ENCODE results near the gene TARDBP.
"Not testable (repeated sequence)": the region's sequence is repeated elsewhere in the genome, so short reads cannot be mapped to it uniquely, and the experiment has no call there.

Gene TARDBP

DNA sequence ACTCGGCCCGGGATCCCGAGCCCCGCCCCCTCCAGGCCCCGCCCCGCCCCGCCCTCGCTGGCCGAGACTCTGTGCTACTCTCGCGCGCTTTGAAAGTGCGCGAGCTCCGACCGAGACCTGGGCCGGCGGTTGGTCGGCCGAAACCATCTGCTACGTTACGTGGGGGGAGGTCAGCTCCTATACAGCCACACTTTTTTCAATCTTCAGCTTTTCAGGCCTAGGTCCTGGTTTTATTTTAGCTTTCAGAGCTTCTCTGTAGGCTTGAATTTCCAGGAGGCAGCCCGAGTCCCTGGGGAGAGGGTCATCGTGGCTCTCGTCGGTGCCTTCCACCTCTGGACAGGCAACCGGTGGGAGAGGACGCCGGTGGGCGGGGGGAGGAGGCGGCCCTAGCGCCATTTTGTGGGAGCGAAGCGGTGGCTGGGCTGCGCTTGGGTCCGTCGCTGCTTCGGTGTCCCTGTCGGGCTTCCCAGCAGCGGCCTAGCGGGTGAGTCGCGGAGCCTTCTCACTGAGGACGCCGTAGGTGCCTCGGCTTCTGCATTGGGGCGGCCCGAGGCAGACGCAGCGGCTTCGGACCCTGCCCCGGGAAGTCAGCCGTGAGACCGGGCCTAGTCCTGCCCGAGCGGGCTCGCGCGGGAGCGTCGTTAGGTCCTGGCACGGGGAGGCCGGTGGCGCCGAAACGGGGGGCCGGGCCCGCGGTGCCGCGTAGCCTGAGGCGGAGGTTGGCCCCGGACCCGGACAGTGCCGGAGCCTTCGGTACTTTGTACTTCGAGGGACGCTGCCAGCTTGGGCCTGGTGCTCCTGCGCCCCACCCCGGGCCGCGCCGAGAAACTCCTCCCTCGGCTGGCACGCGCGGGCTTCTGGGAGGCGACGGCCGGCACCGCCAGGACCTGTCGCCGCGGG lies at the start of gene TARDBP:
TARDBP (plus strand) TSS at position 395 of the 900 bp plus-strand sequence. CDS start 1,074 bp downstream, outside the sequence.
- DNase-seq: peak; percentile 91

DNA sequence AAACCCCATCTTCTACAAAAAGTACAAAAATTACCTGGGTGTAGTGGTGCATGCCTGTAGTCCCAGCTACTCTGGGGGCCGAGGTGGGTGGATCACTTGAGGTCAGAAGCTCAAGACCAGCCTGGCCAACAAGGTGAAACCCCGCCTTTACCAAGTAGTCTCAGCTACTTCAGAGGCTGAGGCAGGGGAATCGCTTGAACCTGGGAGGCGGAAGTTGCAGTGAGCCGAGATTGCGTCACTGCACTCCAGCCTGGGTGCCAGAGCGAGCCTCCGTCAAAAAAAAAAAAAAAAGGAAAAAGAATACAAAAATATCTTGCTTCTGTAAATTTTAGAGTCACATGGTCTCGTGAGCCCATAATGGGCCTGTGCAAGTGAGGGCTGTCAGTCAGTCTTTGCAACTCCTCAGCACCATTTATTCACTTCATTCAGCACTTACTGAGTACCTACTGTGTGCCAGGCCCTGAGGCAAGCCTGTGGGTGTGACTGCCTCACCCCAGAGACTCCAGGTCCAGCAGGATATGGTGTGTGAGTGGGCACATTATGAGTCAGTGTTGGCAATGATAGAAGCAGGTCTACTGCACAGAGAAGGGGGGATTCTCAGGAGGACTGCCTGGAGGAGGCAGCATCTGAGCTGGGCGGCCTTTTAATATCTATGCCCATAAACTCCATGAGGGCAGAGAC lies 46.8 kb upstream of the TARDBP start:
- DNase-seq: peak; percentile 7

DNA sequence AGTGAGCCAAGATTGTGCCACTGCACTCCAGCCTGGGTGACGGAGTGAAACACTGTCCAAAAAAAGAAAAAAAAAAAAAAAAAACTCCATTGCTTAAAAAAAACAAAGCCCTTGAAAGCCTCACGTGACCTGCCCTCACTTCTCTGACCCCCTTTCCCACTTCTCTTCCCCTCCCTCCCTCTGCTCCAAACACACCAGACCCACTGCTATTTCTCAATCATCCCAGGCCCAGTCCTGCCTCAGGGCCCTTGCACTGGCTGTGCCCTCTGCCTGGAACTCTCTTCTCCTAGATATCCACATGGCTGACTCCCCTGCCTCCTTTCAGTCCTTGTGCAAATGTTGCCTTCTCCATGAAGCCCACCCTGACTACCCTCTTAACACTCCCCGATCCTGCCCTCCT lies 45.4 kb upstream of the TARDBP start:
- DNase-seq: no peak

DNA sequence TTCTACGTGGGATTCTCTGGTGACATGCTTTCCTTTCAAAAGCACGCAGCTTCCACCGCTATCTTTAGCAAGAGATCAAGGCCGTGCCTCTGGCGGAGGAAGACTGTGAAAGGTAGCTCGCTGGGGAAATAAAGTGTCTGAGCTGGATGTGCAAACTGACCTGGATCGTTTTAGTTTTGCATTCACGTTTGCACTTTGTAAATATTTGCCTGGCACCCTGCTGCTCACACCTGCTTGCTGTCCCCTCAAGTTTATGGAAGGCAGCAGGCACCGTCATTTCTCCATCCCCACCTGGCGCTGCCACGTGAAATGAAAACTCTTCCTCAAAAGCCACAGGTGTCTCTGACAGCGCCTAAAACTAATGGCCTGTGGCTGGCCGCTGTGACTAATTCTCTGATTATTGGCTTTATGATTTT lies 44.0 kb upstream of the TARDBP start:
- DNase-seq: no peak

DNA sequence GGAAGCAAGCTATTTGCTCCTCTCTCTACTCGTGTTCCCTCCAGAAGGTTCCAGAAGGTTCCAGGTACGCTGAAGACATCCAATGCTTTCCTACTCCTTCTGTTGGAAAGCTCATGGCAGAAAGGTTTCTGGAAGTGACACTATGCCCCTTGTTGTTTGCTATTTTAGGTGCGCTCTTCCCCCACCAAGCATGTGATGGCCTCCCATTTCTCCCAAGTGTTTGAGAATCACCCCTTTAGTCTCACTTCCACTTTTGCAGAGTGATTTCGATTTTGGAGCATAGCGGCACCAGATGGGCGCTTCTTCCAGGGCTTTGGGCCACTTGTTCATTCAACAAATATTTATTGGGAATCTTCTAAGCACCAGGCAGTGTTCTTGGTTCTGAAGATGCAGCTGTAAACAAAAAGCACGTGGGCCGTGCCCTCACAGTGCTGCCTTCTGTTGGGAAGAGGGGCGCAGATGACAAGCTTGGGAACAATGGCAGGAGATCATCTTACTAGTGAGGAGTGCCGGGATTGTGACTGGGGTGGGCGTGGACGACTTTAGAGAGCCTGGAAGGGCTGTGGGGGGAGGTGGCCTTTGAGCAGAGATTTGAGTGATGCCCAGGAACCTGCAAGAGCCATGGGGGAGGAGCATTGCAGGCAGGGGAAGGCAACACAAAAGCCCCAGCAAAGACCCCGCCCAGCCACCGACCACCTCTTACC lies 43.0 kb upstream of the TARDBP start:
- DNase-seq: no peak

DNA sequence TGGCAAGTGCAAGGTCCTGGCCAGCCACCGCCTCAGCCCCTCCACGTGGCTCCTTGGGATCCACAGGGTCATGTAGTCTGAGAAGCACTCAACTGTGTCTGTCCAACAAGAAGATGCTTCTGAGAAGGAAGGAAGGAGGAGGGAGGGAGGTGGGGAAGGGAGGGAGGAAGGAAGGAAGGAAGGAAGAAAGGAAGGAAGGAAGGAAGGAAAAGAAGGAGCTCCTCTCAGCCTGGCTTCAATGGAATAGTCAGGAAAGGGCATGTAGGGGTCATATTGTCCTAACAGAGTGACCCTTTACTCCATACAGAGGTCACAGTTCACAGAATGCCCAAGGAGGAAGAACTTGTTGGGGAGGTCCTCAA lies 42.5 kb upstream of the TARDBP start:
- no peak for DNase-seq

DNA sequence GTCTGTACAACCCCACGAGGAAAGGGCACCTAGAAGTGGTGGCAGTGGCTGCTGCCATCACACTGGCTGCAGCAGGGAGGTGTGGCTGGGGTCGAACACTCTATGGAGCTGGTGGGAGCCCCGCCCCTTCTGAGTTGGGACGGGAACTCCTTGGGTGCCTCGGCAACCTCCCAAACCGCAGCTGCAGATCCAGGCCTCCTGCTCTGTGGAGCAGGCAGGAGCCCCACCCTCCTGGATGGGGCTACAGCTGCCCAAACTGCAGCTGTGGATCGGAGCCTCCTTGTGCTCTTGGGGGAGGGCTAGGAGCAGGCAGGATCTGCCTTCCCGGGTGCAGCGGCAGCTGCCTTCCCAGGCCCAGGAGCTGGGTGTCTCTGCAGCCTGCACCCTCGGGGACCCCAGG lies 38.9 kb upstream of the TARDBP start:
- no peak for DNase-seq

DNA sequence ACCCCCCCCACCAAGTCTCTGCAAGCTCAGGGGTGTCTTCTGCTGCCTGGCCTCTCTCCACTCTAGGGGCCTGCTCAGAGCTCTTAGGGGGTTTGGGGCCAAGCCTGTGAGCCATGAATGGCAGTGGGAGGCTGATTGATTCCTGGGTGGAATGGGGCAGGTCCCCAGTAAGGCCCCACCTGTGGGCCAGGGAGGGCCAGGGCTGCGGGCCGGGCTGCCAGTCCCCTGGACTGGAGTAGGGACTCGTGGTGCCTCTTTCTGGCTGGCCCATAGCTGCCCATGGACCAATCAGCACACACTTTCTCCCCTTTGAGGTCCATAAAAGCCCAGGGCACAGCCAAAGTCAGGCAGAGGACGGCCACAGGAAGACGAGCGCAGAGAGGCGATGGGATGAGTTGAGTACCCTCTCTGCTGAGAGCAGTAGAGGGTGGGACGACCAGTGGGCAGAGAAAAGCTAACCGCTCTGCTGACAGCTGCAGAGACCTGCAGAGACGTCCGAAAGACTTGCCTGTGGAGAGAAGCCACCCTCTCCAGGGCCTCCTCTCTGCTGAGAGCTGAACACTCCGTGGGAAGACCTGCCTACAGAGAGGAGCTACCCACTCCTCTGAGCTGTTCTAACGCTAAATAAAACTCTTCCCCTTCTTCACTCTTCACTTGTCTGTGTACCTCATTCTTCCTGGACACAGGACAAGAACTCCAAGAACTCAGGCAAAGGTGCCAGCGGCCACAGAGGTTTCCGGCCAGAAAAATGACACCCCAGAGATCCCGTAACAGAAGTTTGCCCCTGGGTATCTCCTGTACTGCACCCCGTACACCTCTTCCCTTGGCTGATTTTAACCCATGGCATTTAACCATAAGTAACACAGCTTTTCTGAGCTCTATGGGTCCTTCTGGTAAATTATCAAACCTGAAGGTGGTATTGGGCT lies 38.2 kb upstream of the TARDBP start:
- DNase-seq: no peak

- DNase-seq: no peak
These were observed 36.7 kb upstream of the TARDBP start for GRCh38 chr1:10975567-10976326.

DNA sequence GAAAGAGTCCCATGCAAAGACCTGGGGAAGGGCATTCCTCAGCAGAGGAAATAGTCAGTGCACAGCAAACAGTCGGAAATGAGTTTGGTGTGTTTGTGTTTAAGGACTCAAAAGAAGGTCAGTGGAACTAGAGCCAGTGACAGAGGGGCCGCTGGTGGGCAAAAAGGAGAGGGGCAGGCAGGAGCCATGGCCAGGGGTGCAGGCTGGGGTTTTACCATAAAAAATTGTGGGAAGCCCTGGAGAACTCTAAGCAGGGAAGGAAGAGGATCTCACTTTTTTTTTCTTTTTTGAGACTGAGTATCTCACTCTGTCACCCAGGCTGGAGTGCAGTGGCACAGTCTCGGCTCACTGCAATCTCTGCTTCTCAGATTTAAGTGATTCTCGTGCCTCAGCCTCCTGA lies 33.7 kb upstream of the TARDBP start:
- DNase-seq: no peak

DNA sequence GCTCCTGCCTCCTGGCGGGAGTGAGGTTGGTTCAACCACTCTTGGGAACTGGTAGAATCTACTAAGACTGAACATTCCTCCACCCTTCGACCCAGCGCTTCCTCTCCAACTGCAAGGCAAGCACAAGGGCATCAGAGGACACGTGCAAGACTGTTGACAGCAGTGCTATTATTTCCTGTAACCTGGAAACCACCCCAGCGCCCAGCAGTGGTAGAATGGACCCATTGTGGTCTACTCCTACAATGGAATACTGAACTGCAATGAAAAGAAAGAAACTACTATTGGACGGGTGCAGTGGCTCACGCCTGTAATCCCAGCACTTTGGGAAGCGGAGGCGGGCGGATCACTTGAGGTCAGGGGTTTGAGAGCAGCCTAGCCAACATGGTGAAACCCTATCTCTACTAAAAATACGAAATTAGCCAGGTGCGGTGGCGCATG lies 33.0 kb upstream of the TARDBP start:
- DNase-seq: no peak

DNA sequence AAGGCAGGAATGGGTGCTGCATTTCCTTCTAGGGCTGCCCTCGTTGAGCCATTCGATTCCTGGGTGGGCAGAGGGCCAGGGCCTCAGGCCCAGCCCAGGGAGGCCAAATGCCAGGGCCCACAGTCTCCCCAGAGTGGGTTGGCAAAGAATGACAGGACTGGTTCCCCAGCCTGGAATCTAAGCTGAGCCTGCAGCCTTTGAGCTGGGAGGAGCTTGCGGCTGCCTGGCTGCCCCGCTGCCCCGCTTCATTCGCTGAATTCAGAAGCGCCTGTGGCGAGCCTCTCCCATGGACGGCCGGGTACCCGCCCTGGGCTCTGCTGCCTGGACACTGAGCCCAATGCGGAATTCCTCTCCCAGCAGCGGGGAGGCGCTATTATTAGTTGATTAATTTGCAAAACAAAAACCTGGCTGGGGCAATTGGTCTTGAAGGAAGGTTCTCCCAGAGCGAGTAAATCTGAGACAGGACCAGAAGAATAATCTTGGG lies 32.3 kb upstream of the TARDBP start:
- no peak for DNase-seq

- DNase-seq: no peak
These were observed 31.4 kb upstream of the TARDBP start for GRCh38 chr1:10980841-10981727.

GRCh38 chr1:10986525-10986890 lies 25.9 kb upstream of the TARDBP start:
- DNase-seq: no peak

DNA sequence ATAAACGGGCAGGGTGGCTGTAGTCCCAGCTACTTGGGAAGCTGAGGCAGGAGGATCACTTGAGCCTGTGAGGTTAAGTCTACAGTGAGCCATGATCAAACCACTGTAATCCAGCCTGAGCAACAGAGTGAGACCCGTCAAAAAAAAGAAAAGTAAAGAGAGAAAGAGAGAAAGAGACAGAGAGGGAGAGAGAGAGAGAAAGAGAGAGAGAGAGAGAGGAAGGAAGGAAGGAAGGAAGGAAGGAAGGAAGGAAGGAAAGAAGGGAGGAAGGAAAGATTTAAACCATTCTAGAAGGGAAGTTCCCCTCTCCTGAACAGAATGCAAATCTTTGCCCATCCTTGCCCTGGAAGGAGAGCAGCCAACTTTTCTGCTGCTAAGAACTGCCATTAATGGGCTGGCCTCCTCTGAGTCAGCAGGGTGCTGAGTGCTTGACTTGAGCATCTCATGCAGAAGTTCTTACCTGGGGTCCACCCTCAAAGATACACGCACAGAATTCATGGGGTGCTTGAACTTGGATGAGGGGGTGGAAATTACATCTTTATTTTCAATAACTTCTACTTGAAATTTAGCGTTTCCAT lies 24.5 kb upstream of the TARDBP start:
- no peak for DNase-seq

- no peak for DNase-seq
These were observed 23.4 kb upstream of the TARDBP start for GRCh38 chr1:10989095-10989494.

- DNase-seq: not testable (repeated sequence)
These were observed 22.4 kb upstream of the TARDBP start for GRCh38 chr1:10989920-10990516.

- DNase-seq: no peak
These were observed 21.6 kb upstream of the TARDBP start for GRCh38 chr1:10990828-10991227.

DNA sequence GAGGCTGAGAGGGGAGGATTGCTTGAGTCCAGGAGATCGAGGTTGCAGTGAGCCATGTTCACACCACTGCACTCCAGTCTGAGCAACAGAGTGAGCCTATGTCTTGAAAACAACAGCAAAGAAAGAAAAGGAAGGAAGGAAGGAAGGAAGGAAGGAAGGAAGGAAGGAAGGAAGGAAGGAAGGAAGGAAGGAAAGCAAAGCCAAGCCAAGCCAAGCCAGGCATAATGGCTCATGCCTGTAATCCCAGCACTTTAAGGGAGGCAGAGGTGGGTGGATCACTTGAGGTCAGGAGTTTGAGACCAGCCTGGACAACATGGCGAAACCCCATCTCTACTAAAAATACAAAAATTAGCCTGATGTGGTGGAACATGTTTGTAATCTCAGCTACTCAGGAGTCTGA lies 20.4 kb upstream of the TARDBP start:
- not testable (repeated sequence) for DNase-seq

DNA sequence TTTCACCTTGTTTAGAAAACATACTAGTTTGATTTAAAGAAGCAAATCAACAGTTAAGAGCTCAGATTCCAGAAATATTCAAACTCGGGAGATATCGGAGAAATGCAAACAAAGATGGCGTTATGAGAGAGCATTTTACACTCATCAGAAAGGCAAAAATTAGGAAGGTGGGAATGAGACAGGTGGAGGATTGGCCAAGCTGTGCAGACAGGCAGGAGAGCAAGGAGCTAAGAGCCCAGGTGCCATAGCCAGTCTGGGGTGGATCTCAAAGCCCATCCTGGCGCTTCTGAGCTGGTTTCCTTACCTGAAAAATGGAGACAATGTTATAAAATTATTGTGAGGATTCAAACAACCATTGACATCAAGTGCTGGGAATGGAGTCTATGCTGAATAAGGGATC lies 19.6 kb upstream of the TARDBP start:
- no peak for DNase-seq

All from CD4-positive, alpha-beta T cell treated with Interleukin-6 for 4 hours (primary cell).